HG03064 (cell line): ENCODE results near the gene EHD2.
"Not testable (repeated sequence)": the region's sequence is repeated elsewhere in the genome, so short reads cannot be mapped to it uniquely, and the experiment has no call there.

Source experiments
- ATAC-seq: cut with Tn5 transposase; IDR thresholded peaks from one replicate; pipeline ENCODE4 v1.9.1; 2021; ENCODE audit warnings: low read depth; ENCODE audit not compliant: unreplicated experiment

Gene EHD2, protein sequence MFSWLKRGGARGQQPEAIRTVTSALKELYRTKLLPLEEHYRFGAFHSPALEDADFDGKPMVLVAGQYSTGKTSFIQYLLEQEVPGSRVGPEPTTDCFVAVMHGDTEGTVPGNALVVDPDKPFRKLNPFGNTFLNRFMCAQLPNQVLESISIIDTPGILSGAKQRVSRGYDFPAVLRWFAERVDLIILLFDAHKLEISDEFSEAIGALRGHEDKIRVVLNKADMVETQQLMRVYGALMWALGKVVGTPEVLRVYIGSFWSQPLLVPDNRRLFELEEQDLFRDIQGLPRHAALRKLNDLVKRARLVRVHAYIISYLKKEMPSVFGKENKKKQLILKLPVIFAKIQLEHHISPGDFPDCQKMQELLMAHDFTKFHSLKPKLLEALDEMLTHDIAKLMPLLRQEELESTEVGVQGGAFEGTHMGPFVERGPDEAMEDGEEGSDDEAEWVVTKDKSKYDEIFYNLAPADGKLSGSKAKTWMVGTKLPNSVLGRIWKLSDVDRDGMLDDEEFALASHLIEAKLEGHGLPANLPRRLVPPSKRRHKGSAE

GRCh38 chr19:47713046-47714021 lies at the start of gene EHD2:
Gene EHD2 (plus strand): TSS chr19:47713422. CDS start chr19:47716613, 3,191 bp downstream.
- ATAC-seq: no peak

DNA sequence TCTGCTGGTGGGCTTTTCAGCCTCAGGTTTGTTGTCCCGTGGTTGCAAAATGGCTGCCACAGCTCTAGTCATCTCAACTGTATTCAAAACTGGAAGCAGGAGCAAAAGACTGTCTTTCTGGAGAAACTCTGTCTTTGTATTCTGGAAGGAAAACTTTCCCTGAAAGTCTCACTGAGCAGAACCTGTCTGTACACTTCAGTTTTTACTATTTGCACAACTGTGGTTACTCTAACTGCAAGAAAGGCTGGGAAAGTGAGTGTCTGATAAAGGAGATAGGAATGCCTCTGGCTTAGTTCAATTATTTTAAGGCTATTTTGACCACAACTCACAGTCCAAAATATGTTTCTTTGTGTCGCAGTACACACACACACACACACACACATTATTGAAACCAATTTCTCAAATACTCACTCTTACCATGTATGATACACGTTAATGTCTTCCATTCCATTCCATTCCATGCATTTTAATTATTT lies 49.7 kb upstream of the EHD2 start:
- ATAC-seq: no peak

DNA sequence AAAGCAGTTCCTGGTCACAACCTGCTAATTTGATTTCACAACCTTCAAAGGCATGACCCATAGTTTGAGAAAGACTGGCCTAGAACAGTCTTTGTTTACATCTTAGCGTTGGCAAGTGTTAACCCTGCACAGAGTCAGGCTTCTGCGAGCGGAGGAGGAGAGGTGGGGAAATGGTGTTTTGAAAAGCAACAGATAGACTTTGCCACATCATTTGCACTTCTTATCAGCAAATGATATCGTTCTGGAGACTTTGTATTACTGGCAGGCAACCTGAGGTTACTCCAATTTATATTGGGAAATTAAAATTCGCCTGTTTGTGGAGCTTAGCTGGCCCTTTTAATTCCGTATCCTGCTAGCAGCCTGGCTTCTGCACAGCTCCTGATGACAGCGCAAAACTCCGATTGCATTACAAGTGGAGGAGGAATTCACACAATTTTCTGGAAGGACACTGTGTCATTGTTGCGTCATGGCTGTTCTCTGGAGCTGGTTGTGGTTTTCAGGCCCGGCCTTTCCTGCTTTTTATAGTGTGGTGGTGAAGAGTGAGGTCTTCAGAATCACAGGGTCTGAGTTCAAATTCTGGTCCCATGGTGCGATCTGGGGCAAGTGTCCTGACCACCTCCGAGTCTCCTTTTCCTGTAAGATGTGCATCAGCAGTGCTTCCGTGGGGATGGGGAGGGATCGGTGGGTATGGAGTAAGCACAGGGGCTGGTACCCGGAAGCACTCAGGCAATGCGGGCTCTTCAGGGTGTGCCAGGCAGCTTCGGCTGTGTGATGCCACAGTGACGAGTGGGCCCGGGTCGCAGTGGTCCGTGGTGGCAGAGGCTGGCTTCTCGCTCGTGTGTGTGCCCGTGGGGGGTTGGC lies 49.1 kb upstream of the EHD2 start:
- no peak for ATAC-seq

DNA sequence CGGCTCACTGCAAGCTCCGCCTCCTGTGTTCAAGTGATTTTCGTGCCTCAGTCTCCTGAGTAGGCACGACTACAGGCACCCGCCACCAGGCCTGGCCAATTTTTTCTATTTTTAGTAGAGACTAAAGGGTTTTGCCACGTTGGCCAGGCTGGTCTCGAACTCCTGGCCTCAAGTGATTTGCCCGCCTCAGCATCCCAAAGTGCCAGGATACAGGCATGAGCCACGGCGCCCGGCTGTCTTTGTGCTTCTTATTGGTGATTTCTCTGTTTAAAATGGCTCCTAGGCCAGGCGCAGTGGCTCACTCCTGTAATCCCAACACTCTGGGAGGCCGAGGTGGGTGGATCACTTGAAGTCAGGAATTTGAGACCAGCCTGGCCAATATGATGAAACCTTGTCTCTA lies 44.7 kb upstream of the EHD2 start:
- ATAC-seq: not testable (repeated sequence)

- no peak for ATAC-seq
Observed at GRCh38 chr19:47670736-47671135, 42.5 kb upstream of the EHD2 start.

- ATAC-seq: no peak
Observed at GRCh38 chr19:47671499-47671898, 41.7 kb upstream of the EHD2 start.

GRCh38 chr19:47673426-47673825 lies 39.8 kb upstream of the EHD2 start:
- no peak for ATAC-seq

DNA sequence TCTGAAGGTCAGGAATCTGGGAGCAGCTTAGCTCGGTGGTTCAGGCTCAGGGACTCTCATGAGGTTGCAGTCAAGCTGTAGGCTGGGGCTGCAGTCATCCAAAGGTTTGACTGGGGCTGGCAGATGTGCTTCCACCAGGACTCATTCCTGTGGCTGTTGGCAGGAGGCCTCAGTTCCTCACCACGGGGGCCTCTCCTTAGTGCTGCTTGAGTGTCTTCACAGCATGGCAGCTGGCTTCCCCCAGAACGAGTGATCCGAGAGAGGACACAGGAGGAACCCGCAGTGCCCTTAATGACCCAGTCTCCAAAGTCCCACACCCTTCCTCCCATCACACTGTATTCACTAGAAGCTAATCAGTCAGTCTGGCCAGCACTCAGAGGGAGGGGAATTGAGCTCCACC lies 38.7 kb upstream of the EHD2 start:
- no peak for ATAC-seq

DNA sequence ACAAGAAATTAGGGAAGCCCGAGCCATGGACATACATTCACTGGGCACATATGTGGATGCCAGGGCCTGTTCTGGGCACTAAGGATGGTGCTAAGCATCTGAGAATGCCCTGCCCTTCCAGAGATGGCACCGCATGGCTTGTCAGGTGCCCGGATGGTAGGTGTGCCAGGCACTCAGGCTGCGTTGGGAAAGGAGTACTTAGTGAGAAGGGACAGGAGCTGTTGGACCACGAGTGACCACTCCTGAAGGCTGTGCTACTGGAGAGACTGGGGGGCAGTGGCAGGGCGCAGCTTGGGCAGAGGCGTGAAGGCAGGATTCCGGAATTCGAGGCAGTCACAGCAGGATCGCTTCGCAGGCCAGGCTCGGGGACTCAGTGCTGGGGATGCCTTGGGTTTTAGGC lies 38.0 kb upstream of the EHD2 start:
- ATAC-seq: no peak

GRCh38 chr19:47675859-47676258 lies 37.4 kb upstream of the EHD2 start:
- no peak for ATAC-seq

- ATAC-seq: no peak
Observed at GRCh38 chr19:47676811-47677210, 36.4 kb upstream of the EHD2 start.

DNA sequence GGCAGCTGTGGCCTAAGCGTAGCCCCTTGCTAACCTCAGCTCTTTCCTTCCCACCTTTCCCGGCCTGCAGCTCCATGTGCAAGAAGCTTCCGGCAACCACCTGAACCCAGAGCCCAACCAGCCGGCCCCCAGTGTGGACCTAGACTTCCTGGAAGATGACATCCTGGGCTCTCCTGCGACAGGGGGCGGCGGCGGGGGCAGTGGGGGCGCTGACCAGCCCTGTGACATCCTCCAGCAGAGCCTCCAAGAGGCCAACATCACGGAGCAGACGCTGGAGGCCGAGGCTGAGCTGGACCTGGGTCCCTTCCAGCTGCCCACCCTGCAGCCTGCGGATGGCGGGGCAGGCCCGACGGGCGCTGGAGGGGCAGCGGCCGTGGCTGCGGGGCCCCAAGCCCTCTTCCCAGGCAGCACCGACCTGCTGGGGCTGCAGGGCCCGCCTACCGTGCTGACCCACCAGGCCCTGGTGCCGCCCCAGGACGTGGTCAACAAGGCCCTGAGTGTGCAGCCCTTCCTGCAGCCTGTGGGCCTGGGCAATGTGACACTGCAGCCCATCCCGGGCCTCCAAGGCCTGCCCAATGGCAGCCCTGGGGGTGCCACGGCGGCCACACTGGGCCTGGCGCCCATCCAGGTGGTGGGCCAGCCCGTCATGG lies 33.8 kb upstream of the EHD2 start:
- ATAC-seq: no peak

DNA sequence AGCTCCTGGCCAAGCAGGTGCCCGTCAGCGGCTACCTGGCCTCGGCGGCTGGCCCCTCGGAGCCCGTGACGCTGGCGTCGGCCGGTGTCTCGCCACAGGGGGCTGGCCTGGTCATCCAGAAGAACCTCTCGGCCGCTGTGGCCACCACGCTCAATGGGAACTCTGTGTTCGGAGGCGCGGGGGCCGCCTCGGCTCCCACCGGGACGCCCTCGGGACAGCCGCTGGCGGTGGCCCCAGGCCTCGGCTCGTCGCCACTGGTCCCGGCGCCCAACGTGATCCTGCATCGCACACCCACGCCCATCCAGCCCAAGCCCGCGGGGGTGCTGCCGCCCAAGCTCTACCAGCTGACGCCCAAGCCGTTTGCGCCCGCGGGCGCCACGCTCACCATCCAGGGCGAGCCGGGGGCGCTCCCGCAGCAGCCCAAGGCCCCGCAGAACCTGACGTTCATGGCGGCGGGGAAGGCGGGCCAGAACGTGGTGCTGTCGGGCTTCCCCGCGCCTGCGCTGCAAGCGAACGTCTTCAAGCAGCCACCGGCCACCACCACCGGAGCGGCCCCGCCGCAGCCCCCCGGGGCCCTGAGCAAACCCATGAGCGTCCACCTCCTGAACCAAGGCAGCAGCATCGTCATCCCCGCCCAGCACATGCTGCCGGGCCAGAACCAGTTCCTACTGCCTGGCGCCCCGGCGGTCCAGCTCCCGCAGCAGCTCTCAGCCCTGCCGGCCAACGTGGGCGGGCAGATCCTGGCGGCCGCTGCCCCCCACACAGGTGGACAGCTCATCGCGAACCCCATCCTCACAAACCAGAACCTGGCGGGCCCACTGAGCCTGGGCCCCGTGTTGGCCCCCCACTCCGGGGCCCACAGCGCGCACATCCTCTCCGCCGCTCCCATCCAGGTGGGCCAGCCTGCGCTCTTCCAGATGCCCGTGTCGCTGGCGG lies 33.0 kb upstream of the EHD2 start:
- ATAC-seq: no peak

GRCh38 chr19:47680858-47681332 lies 32.3 kb upstream of the EHD2 start:
- no peak for ATAC-seq

DNA sequence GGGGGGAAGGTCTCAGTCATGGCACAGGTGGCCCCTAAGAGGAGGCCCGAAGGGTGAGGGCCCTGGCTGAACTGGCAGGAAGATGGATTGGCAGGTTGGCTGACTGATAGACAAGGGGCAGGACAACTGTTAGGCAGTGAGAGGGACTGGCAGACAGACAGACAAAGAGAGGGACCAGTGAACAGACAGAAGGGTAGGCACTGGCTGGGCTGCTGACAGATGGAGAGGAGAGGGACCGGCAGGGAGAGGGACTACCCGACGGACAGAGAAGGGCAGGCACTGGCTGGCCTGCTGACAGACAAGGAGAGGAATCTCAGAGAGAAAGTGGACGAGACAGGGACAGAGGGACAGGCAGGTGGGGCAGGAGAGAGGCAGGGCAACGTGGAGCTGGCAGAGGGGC lies 31.8 kb upstream of the EHD2 start:
- ATAC-seq: no peak

- no peak for ATAC-seq
Observed at GRCh38 chr19:47681936-47682335, 31.3 kb upstream of the EHD2 start.

GRCh38 chr19:47682939-47683338 lies 30.3 kb upstream of the EHD2 start:
- no peak for ATAC-seq

DNA sequence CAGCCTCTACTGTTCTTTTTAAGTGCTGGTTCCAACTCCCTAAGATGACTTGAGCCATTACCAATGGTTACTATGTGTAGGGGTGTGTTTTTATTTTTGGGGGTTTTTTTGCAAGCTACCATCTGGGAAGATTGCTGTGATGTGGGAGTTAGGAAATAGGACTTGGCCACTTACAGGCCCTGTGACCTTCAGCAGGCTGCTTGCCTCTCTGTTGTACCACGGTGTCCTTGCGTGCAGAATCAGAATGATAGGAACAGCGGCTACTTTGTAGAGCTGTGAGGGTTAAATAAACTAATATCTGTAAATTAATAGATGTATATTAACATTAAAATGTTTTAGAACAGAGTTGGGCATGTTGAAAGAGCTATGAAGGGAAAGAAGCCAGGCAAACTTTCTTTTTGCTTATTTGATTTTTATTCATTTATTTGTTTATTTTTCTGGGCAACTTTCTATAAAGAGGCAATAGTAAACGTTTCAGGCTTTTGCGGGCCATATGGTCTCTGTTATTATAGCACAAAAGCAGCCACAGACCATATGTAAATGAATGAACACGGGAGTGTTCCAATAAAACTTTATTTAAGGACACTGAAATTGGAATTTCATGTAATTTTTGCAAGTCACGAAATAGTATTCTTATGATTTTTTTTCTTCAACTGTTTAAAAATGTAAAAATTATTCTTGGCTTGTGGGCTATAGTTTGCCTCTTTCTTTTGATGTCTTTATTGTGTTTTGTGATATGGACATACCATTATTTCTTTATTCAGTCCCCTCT lies 26.4 kb upstream of the EHD2 start:
- ATAC-seq: no peak
